SU-DHL-6 (cell line): ENCODE data around the gene SOAT2.

ENCODE experiments used
- CTCF ChIP-seq: fragments of 200-600 bp; sonication (generic); IDR thresholded peaks from one replicate; pipeline ENCODE4 v1.5.1; 2017; ENCODE audit warnings: antibody characterized with exemption, mild to moderate bottlenecking, low read length, moderate library complexity; ENCODE audit not compliant: insufficient read depth, poor library complexity, severe bottlenecking
- EZH2phosphoT487 ChIP-seq: fragments of 200-600 bp; sonication (generic), shearing (Covaris generic); conservative IDR thresholded peaks from 2 replicates; pipeline ENCODE4 v1.6.1; 2018; ENCODE audit warnings: mild to moderate bottlenecking, antibody characterized with exemption, low read length, moderate library complexity, mixed read lengths

GRCh38 chr12:53101266-53101665 is 2.0 kb upstream of the SOAT2 start:
- TF ChIP-seq CTCF (no peak), EZH2phosphoT487 (no peak)
